ENCODE data around the gene POF1B. TPM values are rescaled to one million over a fixed set of nuclear protein-coding genes. Genes with fewer than 3 reads are reported as not detected.

POF1B gene
- polyA plus RNA-seq, 1 of the 3 experiments (the other 2 are of a cell fraction): not detected

GRCh38 chrX:85379174-85379907, at the start of gene POF1B (continued):
- no peak for TF ChIP-seq USF1 (IDR thresholded peaks at IDR 0.05; ENCODE audit: borderline replicate concordance, low read depth)

- ChIA-PET CTCF (no interaction called here), POLR2A (no interaction called here)
- H3K9me3 ChIP-seq: no peaks in the 10 kb centered on the region
- WGBS (ENCODE audit: low lambda C conversion rate): 0% methylated on average over 1 of the region's 1 CpG
- H3K4me2 ChIP-seq: no peak overlapping the region
- H3K27ac ChIP-seq (ENCODE audit: low read depth in 2 of 2, low read length in 1 of 2): no peak overlapping the region
- H3K79me2 ChIP-seq (ENCODE audit: insufficient read depth): no peaks in the 10 kb centered on the region
- no peak for TF ChIP-seq SMC3 (IDR thresholded peaks at IDR 0.05; ENCODE audit: low read depth, low read length)
- no peak for TF ChIP-seq MXI1 (IDR thresholded peaks at IDR 0.05; ENCODE audit: low read depth, low read length)
- TF ChIP-seq TAF1 (IDR thresholded peaks at IDR 0.05; ENCODE audit: borderline replicate concordance, low read depth, low read length): no peak
- H3K9ac ChIP-seq: no peak overlapping the region
- no peak overlapping the region for H2AFZ ChIP-seq (ENCODE audit: low read depth)
- no peaks in the 10 kb centered on the region for H3K4me1 ChIP-seq (ENCODE audit: control insufficient read depth in 1 of 2, insufficient read depth in 2 of 2, low read depth in 1 of 2, low read length in 1 of 2)
- H4K20me1 ChIP-seq (ENCODE audit: insufficient read depth): no peaks in the 10 kb centered on the region
- H3K27me3 ChIP-seq (ENCODE audit: insufficient read depth): no peaks in the 10 kb centered on the region
- DNase-seq: no peak
- H3K36me3 ChIP-seq (replicated peaks in 1 of 2; ENCODE audit: control insufficient read depth in 1 of 2, insufficient read depth in 2 of 2, low read length in 1 of 2): no peaks in the 10 kb centered on the region
- H3K9me2 ChIP-seq: no peaks in the 10 kb centered on the region
- no peaks in the 10 kb centered on the region for H3F3A ChIP-seq (replicated peaks; ENCODE audit: insufficient read depth)
- no peak overlapping the region for H3K4me3 ChIP-seq (ENCODE audit: low read depth in 2 of 2, low read length in 1 of 2)
Measured at GRCh38 chrX:85429066-85429465, 49.6 kb upstream of the POF1B start.

- Histone ChIP-seq H4K20me1 (ENCODE audit: insufficient read depth) (no peaks in the 10 kb centered on the region), H3K79me2 (ENCODE audit: insufficient read depth) (no peaks in the 10 kb centered on the region), H3K9ac (no peak overlapping the region), H3F3A (replicated peaks; ENCODE audit: insufficient read depth) (no peaks in the 10 kb centered on the region), H3K4me1 (ENCODE audit: control insufficient read depth in 1 of 2, insufficient read depth in 2 of 2, low read depth in 1 of 2, low read length in 1 of 2) (no peaks in the 10 kb centered on the region), H3K36me3 (replicated peaks in 1 of 2; ENCODE audit: control insufficient read depth in 1 of 2, insufficient read depth in 2 of 2, low read length in 1 of 2) (no peaks in the 10 kb centered on the region), H3K4me2 (no peak overlapping the region), H3K4me3 (ENCODE audit: low read depth in 2 of 2, low read length in 1 of 2) (no peak overlapping the region), H3K27me3 (ENCODE audit: insufficient read depth) (no peaks in the 10 kb centered on the region), H3K9me2 (no peaks in the 10 kb centered on the region), H3K9me3 (no peaks in the 10 kb centered on the region), H2AFZ (ENCODE audit: low read depth) (no peak overlapping the region), H3K27ac (ENCODE audit: low read depth in 2 of 2, low read length in 1 of 2) (no peak overlapping the region)
- POLR2A ChIA-PET: no interaction called here
- CTCF ChIA-PET: no interaction called here
- no peak for DNase-seq
- TF ChIP-seq MAX (IDR thresholded peaks at IDR 0.05; ENCODE audit: low read depth) (no peak), NRF1 (IDR thresholded peaks at IDR 0.05; ENCODE audit: low read depth, low read length) (no peak), USF1 (IDR thresholded peaks at IDR 0.05; ENCODE audit: borderline replicate concordance, low read depth) (no peak), RXRA (IDR thresholded peaks at IDR 0.05; ENCODE audit: borderline replicate concordance, low read depth) (no peak), CTCF (IDR thresholded peaks at IDR 0.05) (no peak), MXI1 (IDR thresholded peaks at IDR 0.05; ENCODE audit: low read depth, low read length) (no peak), ZBTB33 (IDR thresholded peaks at IDR 0.05; ENCODE audit: borderline replicate concordance, low read depth) (no peak), SIN3A (IDR thresholded peaks at IDR 0.05; ENCODE audit: borderline replicate concordance, low read depth, low read length) (no peak), FOXJ3 (CRISPR knock-in tag; IDR thresholded peaks at IDR 0.05) (no peak), RFX5 (IDR thresholded peaks at IDR 0.05; ENCODE audit: low read length) (no peak), TEAD4 (IDR thresholded peaks at IDR 0.05; ENCODE audit: borderline replicate concordance, insufficient read depth) (no peak), RCOR1 (IDR thresholded peaks at IDR 0.05; ENCODE audit: low read length) (no peak), GABPA (IDR thresholded peaks at IDR 0.05; ENCODE audit: low read depth) (no peak), JUND (IDR thresholded peaks at IDR 0.05) (no peak), FOSL2 (IDR thresholded peaks at IDR 0.05; ENCODE audit: borderline replicate concordance, low read depth) (no peak), USF2 (IDR thresholded peaks at IDR 0.05; ENCODE audit: borderline replicate concordance, low read depth, low read length) (no peak), GATA2 (CRISPR knock-in tag; IDR thresholded peaks at IDR 0.05) (no peak), ELF1 (IDR thresholded peaks at IDR 0.05) (no peak)
Measured at GRCh38 chrX:85419293-85419692, 39.8 kb upstream of the POF1B start.
